ENCODE data around the gene GID8. TPM values are rescaled to one million over a fixed set of nuclear protein-coding genes. Genes with fewer than 3 reads are reported as not detected.

Gene GID8
- total RNA-seq, 2 donors from 2014 or later: 16.8 to 18.7 TPM

GRCh38 chr20:62895539-62895938 lies 42.4 kb upstream of the GID8 start:
- Histone ChIP-seq H3K27ac (no peak overlapping the region), H3K4me1 (peaks cover 0 to 18% of the 10 kb centered on the region in 2 donors), H3K4me3 (no peak overlapping the region), H3K9me3 (no peaks in the 10 kb centered on the region), H3K27me3 (no peaks in the 10 kb centered on the region), H3K36me3 (peaks cover 52% of the 10 kb centered on the region)
- no peak for TF ChIP-seq CTCF (IDR thresholded peaks at IDR 0.05)
- no peak for DNase-seq (ENCODE audit: low spot score)

GRCh38 chr20:62896526-62896925 lies 41.4 kb upstream of the GID8 start:
- no peak for DNase-seq (ENCODE audit: low spot score)
- no peak overlapping the region for H3K27ac ChIP-seq
- no peak for TF ChIP-seq CTCF (IDR thresholded peaks at IDR 0.05)
- H3K4me1 ChIP-seq: peaks cover 0 to 21% of the 10 kb centered on the region in 2 donors
- H3K9me3 ChIP-seq: no peaks in the 10 kb centered on the region
- H3K27me3 ChIP-seq: no peaks in the 10 kb centered on the region
- peaks cover 42% of the 10 kb centered on the region for H3K36me3 ChIP-seq
- no peak overlapping the region for H3K4me3 ChIP-seq

GRCh38 chr20:62897666-62898065 lies 40.3 kb upstream of the GID8 start:
- Histone ChIP-seq H3K27me3 (no peaks in the 10 kb centered on the region), H3K9me3 (no peaks in the 10 kb centered on the region), H3K4me1 (peaks cover 0 to 21% of the 10 kb centered on the region in 2 donors), H3K4me3 (no peak overlapping the region), H3K27ac (no peak overlapping the region), H3K36me3 (peaks cover 40% of the 10 kb centered on the region)
- no peak for DNase-seq (ENCODE audit: low spot score)
- no peak for TF ChIP-seq CTCF (IDR thresholded peaks at IDR 0.05)

GRCh38 chr20:62898093-62898964 lies 39.6 kb upstream of the GID8 start:
- no peak overlapping the region for H3K4me3 ChIP-seq
- no peak for TF ChIP-seq CTCF (IDR thresholded peaks at IDR 0.05)
- H3K9me3 ChIP-seq: no peaks in the 10 kb centered on the region
- no peak overlapping the region for H3K27ac ChIP-seq
- H3K4me1 ChIP-seq: peaks cover 0 to 21% of the 10 kb centered on the region in 2 donors
- no peak for DNase-seq (ENCODE audit: low spot score)
- no peaks in the 10 kb centered on the region for H3K27me3 ChIP-seq
- H3K36me3 ChIP-seq: peaks cover 40% of the 10 kb centered on the region

GRCh38 chr20:62898970-62899632 lies 38.8 kb upstream of the GID8 start:
- Histone ChIP-seq H3K9me3 (no peaks in the 10 kb centered on the region), H3K27ac (no peak overlapping the region), H3K4me3 (no peak overlapping the region), H3K36me3 (peaks cover 40% of the 10 kb centered on the region), H3K27me3 (no peaks in the 10 kb centered on the region), H3K4me1 (peaks cover 0 to 21% of the 10 kb centered on the region in 2 donors)
- TF ChIP-seq CTCF (IDR thresholded peaks at IDR 0.05): no peak
- no peak for DNase-seq (ENCODE audit: low spot score)
